Measurements from ENCODE around the gene NKD1. TPM values are rescaled to one million over a fixed set of nuclear protein-coding genes. Genes with fewer than 3 reads are reported as not detected.

NKD1 gene
- total RNA-seq, 4 donors from 2014 or later: 3.5 to 48.1 (median 8.9) TPM

- intact Hi-C loops (cut with DNase I; ENCODE audit: low total_unique reads): no loop called here
- H3K9me3 ChIP-seq: no peaks in the 10 kb centered on the region
- no peak overlapping the region for H3K4me3 ChIP-seq
- H3K36me3 ChIP-seq: no peaks in the 10 kb centered on the region
- DNase-seq: no peak
- H3K27ac ChIP-seq: no peak overlapping the region
- no peaks in the 10 kb centered on the region for H3K27me3 ChIP-seq
- TF ChIP-seq POLR2A (IDR thresholded peaks at IDR 0.05) (no peak), CTCF (IDR thresholded peaks at IDR 0.05) (no peak)
- no peaks in the 10 kb centered on the region for H3K4me1 ChIP-seq
Measured at GRCh38 chr16:50644245-50644644, 96.0 kb downstream of the NKD1 start.

GRCh38 chr16:50644729-50645128 is 96.5 kb downstream of the NKD1 start:
- peak; percentile 32 to 33 for DNase-seq
- Histone ChIP-seq H3K4me3 (no peak overlapping the region), H3K27ac (no peak overlapping the region), H3K27me3 (no peaks in the 10 kb centered on the region), H3K4me1 (no peaks in the 10 kb centered on the region), H3K36me3 (no peaks in the 10 kb centered on the region), H3K9me3 (no peaks in the 10 kb centered on the region)
- TF ChIP-seq CTCF (IDR thresholded peaks at IDR 0.05) (peak; percentile 16 to 49 (median 42)), POLR2A (IDR thresholded peaks at IDR 0.05) (no peak)
- intact Hi-C loops (cut with DNase I; ENCODE audit: low total_unique reads): no loop called here

GRCh38 chr16:50645563-50646220 is 97.5 kb downstream of the NKD1 start:
- Histone ChIP-seq H3K27ac (no peak overlapping the region), H3K9me3 (no peaks in the 10 kb centered on the region), H3K4me1 (no peaks in the 10 kb centered on the region), H3K4me3 (no peak overlapping the region), H3K27me3 (no peaks in the 10 kb centered on the region), H3K36me3 (no peaks in the 10 kb centered on the region)
- DNase-seq: no peak
- intact Hi-C loops (cut with DNase I; ENCODE audit: low total_unique reads): no loop called here
- no peak for TF ChIP-seq CTCF (IDR thresholded peaks at IDR 0.05)
- no peak for TF ChIP-seq POLR2A (IDR thresholded peaks at IDR 0.05)

GRCh38 chr16:50646345-50646744 is 98.1 kb downstream of the NKD1 start:
- no peak for TF ChIP-seq CTCF (IDR thresholded peaks at IDR 0.05)
- TF ChIP-seq POLR2A (IDR thresholded peaks at IDR 0.05): no peak
- Histone ChIP-seq H3K27ac (no peak overlapping the region), H3K4me1 (no peaks in the 10 kb centered on the region), H3K9me3 (no peaks in the 10 kb centered on the region), H3K36me3 (no peaks in the 10 kb centered on the region), H3K27me3 (no peaks in the 10 kb centered on the region), H3K4me3 (no peak overlapping the region)
- no peak for DNase-seq
- intact Hi-C loops (cut with DNase I; ENCODE audit: low total_unique reads): no loop called here

GRCh38 chr16:50651835-50652438 is 103.7 kb downstream of the NKD1 start:
- no peaks in the 10 kb centered on the region for H3K27me3 ChIP-seq
- H3K27ac ChIP-seq: no peak overlapping the region
- H3K4me3 ChIP-seq: no peak overlapping the region
- H3K4me1 ChIP-seq: no peaks in the 10 kb centered on the region
- no peaks in the 10 kb centered on the region for H3K36me3 ChIP-seq
- intact Hi-C loops (cut with DNase I; ENCODE audit: low total_unique reads): no loop called here
- DNase-seq: no peak
- H3K9me3 ChIP-seq: no peaks in the 10 kb centered on the region
- TF ChIP-seq POLR2A (IDR thresholded peaks at IDR 0.05) (no peak), CTCF (IDR thresholded peaks at IDR 0.05) (no peak)

Measured in uterus (tissue), 4 donors.